ENCODE results near the gene RERG.
"Not testable (repeated sequence)": the region's sequence is repeated elsewhere in the genome, so short reads cannot be mapped to it uniquely, and the experiment has no call there.

Gene RERG

DNA sequence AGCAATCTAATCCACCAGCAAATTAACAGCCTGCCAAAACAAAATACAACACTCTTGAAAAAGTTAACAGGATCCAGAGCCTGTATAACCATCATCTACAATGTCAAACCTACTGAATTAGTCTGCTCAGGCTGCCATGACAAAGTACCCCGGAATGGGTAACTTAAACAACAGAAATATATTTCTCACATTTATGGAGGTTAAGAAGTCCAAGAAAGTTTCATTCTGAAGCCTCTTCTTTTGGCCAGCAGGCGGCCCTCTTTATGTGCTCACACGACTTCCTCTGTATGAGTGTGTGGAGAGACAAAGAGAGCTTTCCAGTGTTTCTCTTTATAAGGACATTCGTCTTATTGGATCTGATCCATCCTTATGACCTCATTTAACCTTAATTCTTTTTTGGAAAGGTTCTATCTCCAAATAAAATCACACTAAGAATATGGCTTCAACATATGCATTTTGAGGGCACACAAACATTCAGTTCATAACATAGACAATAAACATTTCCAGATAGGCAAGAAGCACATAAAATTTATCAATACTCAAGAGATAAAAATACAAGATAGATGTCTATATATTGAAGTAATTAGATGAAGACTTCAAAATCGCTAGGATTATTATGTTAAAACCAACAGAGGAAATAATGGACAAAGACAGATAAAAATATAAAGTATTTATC lies 5.9 kb upstream of the RERG start:
- DNase-seq, result peak; percentile 62
- Histone ChIP-seq H3K4me3 (ENCODE audit: low read depth, low read length) (no peak overlapping the region), H3K27me3 (no peaks in the 10 kb centered on the region), H3K4me1 (peaks cover 7% of the 10 kb centered on the region), H3K36me3 (no peaks in the 10 kb centered on the region), H3K9me3 (no peaks in the 10 kb centered on the region)
- TF ChIP-seq CTCF (IDR thresholded peaks at IDR 0.05; ENCODE audit: low read depth, low read length), result peak; percentile 91

GRCh38 chr12:15225863-15226218 lies 4.6 kb upstream of the RERG start:
- H3K9me3 ChIP-seq; H3K27me3 ChIP-seq; DNase-seq; H3K4me3 ChIP-seq (ENCODE audit: low read depth, low read length); H3K36me3 ChIP-seq: not testable (repeated sequence)
- H3K4me1 ChIP-seq, result peaks cover 14% of the 10 kb centered on the region

- Histone ChIP-seq H3K4me3 (ENCODE audit: low read depth, low read length) (no peak overlapping the region), H3K9me3 (no peaks in the 10 kb centered on the region), H3K4me1 (peaks cover 14% of the 10 kb centered on the region), H3K27me3 (no peaks in the 10 kb centered on the region), H3K36me3 (no peaks in the 10 kb centered on the region; the same call in 1 of the 2 replicates)
- TF ChIP-seq CTCF (IDR thresholded peaks at IDR 0.05; ENCODE audit: low read depth, low read length), result no peak
- no peak for DNase-seq
Measured at GRCh38 chr12:15225136-15225862, 4.1 kb upstream of the RERG start.

- no peak for TF ChIP-seq CTCF (IDR thresholded peaks at IDR 0.05; ENCODE audit: low read depth, low read length)
- H3K4me1 ChIP-seq, result peaks cover 20% of the 10 kb centered on the region
- H3K4me3 ChIP-seq (ENCODE audit: low read depth, low read length), result no peak overlapping the region
- H3K36me3 ChIP-seq, result peaks cover 4% of the 10 kb centered on the region
- H3K9me3 ChIP-seq, result no peaks in the 10 kb centered on the region
- no peaks in the 10 kb centered on the region for H3K27me3 ChIP-seq
- no peak for DNase-seq
Measured at GRCh38 chr12:15222219-15222618, 1.0 kb upstream of the RERG start.

- TF ChIP-seq CTCF (IDR thresholded peaks at IDR 0.05; ENCODE audit: low read depth, low read length), result no peak
- no peaks in the 10 kb centered on the region for H3K9me3 ChIP-seq
- peaks cover 20% of the 10 kb centered on the region for H3K36me3 ChIP-seq
- H3K4me1 ChIP-seq, result peaks cover 32% of the 10 kb centered on the region
- peak overlapping the region; percentile 71 for H3K4me3 ChIP-seq (ENCODE audit: low read depth, low read length)
- H3K27me3 ChIP-seq, result no peaks in the 10 kb centered on the region
- no peak for DNase-seq
Measured at GRCh38 chr12:15220451-15220850, 766 bp downstream of the RERG start.

- peaks cover 48% of the 10 kb centered on the region for H3K4me1 ChIP-seq
- no peaks in the 10 kb centered on the region for H3K9me3 ChIP-seq
- TF ChIP-seq CTCF (IDR thresholded peaks at IDR 0.05; ENCODE audit: low read depth, low read length), result no peak
- peaks cover 24% of the 10 kb centered on the region for H3K36me3 ChIP-seq
- H3K4me3 ChIP-seq (ENCODE audit: low read depth, low read length), result peak overlapping the region; percentile 71
- no peak for DNase-seq
- no peaks in the 10 kb centered on the region for H3K27me3 ChIP-seq
Measured at GRCh38 chr12:15218794-15219193, 2.4 kb downstream of the RERG start.

Measured in BE2C (cell line).